ENCODE results near the gene DEGS2.

- TF ChIP-seq POLR2AphosphoS5 (IDR thresholded peaks at IDR 0.05; ENCODE audit: low read depth, low read length) (no peak), POLR2A (IDR thresholded peaks at IDR 0.05; ENCODE audit: low read depth, low read length) (no peak)
Measured at GRCh38 chr14:100176811-100177327, 17.4 kb upstream of the DEGS2 start.

All from GM12892 (cell line).